IPS-18a (cell line): Measurements from ENCODE around the gene CFAP119.

Source experiments
- H3K27ac ChIP-seq: one replicate; pipeline ENCODE4 v1.5.1; 2013; ENCODE audit warnings: low read length
- H3K27me3 ChIP-seq: one replicate; pipeline ENCODE4 v1.6.1; 2013; ENCODE audit warnings: mild to moderate bottlenecking, low read length; ENCODE audit not compliant: control insufficient read depth, insufficient read depth
- H3K36me3 ChIP-seq: one replicate; pipeline ENCODE4 v1.6.1; 2013; ENCODE audit warnings: low read depth, low read length; ENCODE audit not compliant: control insufficient read depth
- H3K4me1 ChIP-seq: one replicate; pipeline ENCODE4 v1.6.1; 2013; ENCODE audit warnings: low read depth, low read length; ENCODE audit not compliant: control insufficient read depth
- H3K4me3 ChIP-seq: one replicate; pipeline ENCODE4 v1.5.1; 2013; ENCODE audit warnings: low read length
- H3K9ac ChIP-seq: one replicate; pipeline ENCODE4 v1.6.1; 2013; ENCODE audit warnings: mild to moderate bottlenecking, low read length, moderate library complexity
- H3K9me3 ChIP-seq: one replicate; pipeline ENCODE4 v1.6.1; 2013; ENCODE audit warnings: low read depth, low read length; ENCODE audit not compliant: control insufficient read depth

The CFAP119 gene

DNA sequence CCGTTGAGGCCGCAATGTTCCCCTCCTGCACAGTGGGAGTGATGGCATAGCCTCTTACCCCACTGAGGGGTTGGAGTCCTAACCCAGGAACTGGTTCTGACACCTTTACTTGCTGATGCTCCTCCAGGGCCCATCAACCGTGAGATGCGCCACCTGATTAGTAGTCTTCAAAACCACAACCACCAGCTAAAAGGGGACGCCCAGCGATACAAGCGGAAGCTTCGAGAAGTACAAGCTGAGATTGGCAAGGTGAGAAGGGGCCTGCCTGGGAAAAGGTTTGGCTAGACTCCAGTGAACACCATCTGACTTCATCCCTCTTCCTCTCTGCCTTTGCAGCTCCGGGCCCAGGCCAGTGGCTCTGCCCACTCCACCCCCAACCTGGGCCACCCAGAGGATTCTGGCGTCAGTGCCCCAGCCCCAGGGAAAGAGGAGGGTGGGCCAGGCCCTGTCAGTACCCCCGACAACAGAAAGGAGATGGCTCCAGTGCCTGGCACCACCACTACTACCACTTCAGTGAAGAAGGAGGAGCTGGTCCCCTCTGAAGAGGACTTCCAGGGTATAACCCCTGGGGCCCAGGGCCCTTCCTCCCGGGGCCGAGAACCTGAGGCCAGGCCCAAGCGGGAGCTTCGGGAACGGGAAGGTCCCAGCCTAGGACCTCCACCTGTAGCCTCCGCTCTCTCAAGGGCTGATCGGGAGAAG lies 6.1 kb upstream of the CFAP119 start:
- H3K27ac ChIP-seq = no peak overlapping the region
- no peak overlapping the region for H3K4me3 ChIP-seq
- H3K9me3 ChIP-seq = no peaks in the 10 kb centered on the region
- H3K36me3 ChIP-seq = peaks cover 91% of the 10 kb centered on the region
- no peak overlapping the region for H3K9ac ChIP-seq
- H3K4me1 ChIP-seq = no peaks in the 10 kb centered on the region
- H3K27me3 ChIP-seq = no peaks in the 10 kb centered on the region

DNA sequence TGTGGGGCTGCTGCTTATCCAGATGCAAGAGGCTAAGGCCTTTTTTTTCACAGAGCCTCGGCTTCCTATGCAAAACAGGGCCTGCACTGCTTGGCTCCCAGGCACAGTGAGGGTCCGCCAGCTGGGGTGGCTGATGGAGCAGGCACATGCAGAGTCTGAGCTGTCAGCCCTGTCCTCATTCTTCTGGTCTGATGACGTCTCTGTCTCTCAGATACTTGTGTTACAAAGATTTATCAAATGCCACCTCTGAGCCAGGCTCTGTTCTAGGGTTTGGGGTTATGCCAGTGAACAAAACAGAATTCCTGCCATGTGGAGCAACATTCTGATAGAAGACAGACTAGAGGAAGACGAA lies 5.0 kb upstream of the CFAP119 start:
- H3K9me3 ChIP-seq = no peaks in the 10 kb centered on the region
- peaks cover 82% of the 10 kb centered on the region for H3K36me3 ChIP-seq
- no peak overlapping the region for H3K27ac ChIP-seq
- H3K4me1 ChIP-seq = no peaks in the 10 kb centered on the region
- H3K4me3 ChIP-seq = no peak overlapping the region
- no peaks in the 10 kb centered on the region for H3K27me3 ChIP-seq
- no peak overlapping the region for H3K9ac ChIP-seq

- no peaks in the 10 kb centered on the region for H3K9me3 ChIP-seq
- H3K36me3 ChIP-seq = peaks cover 78% of the 10 kb centered on the region
- H3K27ac ChIP-seq = no peak overlapping the region
- no peaks in the 10 kb centered on the region for H3K27me3 ChIP-seq
- H3K4me1 ChIP-seq = no peaks in the 10 kb centered on the region
- no peak overlapping the region for H3K9ac ChIP-seq
- no peak overlapping the region for H3K4me3 ChIP-seq
These were observed 4.5 kb upstream of the CFAP119 start for GRCh38 chr16:30766206-30766932.

DNA sequence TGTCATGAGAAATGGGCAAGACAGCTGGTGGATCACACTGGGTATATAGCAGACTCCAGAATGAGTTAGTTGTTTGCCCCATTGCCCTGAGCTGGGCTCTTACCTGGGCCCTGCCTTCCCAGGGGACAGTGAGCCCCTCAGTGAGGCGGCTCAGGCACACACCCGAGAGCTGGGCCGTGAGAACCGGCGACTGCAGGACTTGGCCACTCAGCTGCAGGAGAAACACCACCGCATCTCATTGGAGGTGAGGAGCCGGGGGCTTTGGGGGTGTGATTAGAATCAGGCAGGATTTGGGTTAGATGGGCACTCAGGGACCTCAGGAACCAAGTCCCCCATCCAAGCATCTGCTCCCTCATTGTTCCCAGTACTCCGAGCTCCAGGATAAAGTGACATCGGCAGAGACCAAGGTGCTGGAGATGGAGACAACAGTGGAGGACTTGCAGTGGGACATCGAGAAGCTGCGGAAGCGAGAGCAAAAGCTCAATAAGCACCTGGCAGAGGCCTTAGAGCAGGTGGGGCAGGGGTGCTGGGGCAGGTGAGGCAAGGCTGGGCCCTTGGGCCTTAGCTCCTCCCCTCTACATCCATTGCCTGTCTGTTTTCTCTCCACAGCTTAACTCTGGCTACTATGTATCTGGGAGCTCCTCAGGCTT lies 3.1 kb upstream of the CFAP119 start:
- Histone ChIP-seq H3K9me3 (no peaks in the 10 kb centered on the region), H3K27ac (no peak overlapping the region), H3K36me3 (peaks cover 67% of the 10 kb centered on the region), H3K4me1 (no peaks in the 10 kb centered on the region), H3K9ac (no peak overlapping the region), H3K27me3 (no peaks in the 10 kb centered on the region), H3K4me3 (no peak overlapping the region)

DNA sequence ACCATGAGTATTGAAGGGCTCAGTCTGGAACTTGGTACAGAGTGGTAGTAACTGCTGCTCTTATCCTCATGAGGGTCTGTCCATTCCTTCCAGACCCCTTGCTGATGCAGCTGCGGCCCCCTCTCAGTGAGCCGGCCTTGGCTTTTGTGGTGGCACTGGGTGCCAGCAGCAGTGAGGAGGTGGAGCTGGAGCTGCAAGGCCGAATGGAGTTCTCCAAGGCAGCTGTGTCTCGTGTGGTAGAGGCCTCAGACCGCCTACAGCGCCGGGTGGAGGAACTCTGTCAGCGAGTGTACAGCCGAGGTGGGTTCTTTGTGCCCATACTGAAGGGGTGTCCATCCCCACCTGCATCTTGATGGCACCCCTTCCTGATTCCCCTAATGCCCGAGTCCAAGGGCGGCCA lies 2.2 kb upstream of the CFAP119 start:
- H3K27ac ChIP-seq = no peak overlapping the region
- no peak overlapping the region for H3K9ac ChIP-seq
- H3K36me3 ChIP-seq = peaks cover 60% of the 10 kb centered on the region
- H3K4me3 ChIP-seq = no peak overlapping the region
- no peaks in the 10 kb centered on the region for H3K27me3 ChIP-seq
- H3K9me3 ChIP-seq = no peaks in the 10 kb centered on the region
- no peaks in the 10 kb centered on the region for H3K4me1 ChIP-seq

DNA sequence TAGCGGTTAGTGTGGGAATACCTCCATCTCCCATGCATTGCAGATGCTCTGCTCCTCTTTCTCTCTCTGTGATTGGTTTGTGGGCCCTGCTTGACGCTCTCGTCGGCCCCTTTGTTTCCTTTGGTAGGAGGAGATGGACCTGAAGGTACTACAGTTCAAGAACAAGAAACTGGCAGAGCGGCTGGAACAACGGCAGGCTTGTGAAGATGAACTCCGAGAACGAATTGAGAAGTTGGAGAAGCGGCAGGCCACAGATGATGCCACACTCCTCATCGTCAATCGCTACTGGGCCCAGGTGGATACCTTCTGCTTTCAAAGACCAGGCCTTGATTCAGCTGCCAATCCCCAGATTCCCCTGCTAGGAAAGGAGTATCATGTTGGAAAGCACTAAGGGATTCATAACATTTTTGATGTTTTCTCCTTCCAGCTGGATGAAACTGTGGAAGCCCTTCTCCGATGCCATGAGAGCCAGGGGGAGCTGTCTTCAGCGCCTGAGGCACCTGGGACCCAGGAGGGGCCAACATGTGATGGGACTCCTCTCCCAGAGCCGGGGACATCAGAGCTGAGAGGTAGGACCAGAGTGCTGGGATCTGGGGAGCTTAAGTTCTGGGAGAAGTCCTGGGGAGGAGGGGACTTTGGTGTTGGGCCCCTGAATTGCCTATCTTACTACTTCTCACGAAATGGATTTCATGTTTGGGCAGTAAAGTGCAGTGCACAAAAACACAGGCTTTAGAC lies 1.3 kb upstream of the CFAP119 start:
- Histone ChIP-seq H3K36me3 (peaks cover 51% of the 10 kb centered on the region), H3K4me1 (no peaks in the 10 kb centered on the region), H3K9ac (peak overlapping the region; percentile 72), H3K27ac (no peak overlapping the region), H3K9me3 (no peaks in the 10 kb centered on the region), H3K4me3 (peak overlapping the region; percentile 88), H3K27me3 (no peaks in the 10 kb centered on the region)

GRCh38 chr16:30761427-30761927 lies 385 bp downstream of the CFAP119 start:
- Histone ChIP-seq H3K36me3 (peaks cover 34% of the 10 kb centered on the region), H3K27ac (no peak overlapping the region), H3K4me3 (peak overlapping the region; percentile 88), H3K4me1 (no peaks in the 10 kb centered on the region), H3K9me3 (no peaks in the 10 kb centered on the region), H3K9ac (peak overlapping the region; percentile 58), H3K27me3 (no peaks in the 10 kb centered on the region)

- Histone ChIP-seq H3K27ac (no peak overlapping the region), H3K4me1 (no peaks in the 10 kb centered on the region), H3K4me3 (peak overlapping the region; percentile 88), H3K9me3 (no peaks in the 10 kb centered on the region), H3K27me3 (no peaks in the 10 kb centered on the region), H3K36me3 (peaks cover 33% of the 10 kb centered on the region), H3K9ac (peak overlapping the region; percentile 58)
These were observed 1.1 kb downstream of the CFAP119 start for GRCh38 chr16:30760577-30761426.

GRCh38 chr16:30760001-30760559 lies 1.8 kb downstream of the CFAP119 start:
- Histone ChIP-seq H3K4me3 (no peak overlapping the region), H3K9me3 (no peaks in the 10 kb centered on the region), H3K27ac (no peak overlapping the region), H3K9ac (no peak overlapping the region), H3K36me3 (peaks cover 27% of the 10 kb centered on the region), H3K27me3 (no peaks in the 10 kb centered on the region), H3K4me1 (no peaks in the 10 kb centered on the region)

DNA sequence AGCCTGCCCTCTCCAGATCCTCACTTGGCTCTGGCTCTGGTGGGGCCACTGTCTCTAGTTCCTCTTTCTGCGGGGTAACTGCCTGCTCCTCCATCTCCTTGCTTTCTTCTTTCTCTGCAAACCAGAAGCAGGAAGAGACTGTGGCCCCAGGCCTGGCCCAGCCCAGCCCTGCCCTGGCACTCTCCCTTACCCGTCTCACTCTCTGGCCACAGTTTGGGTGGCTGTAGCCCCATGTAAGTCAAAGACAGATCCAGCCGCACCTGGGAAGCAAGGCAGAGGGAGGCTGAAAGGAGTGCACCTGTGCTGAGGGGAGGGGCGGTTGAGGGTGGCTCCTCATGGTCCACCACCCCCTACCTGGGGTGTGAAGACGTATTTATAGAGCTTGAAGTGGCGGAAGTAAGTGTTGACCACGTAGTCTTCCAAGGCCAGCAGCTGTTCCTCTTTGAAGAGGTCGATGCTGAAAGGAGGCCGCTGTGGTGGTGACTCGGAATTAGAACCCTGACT lies 2.8 kb downstream of the CFAP119 start:
- Histone ChIP-seq H3K36me3 (peaks cover 26% of the 10 kb centered on the region), H3K4me3 (no peak overlapping the region), H3K27ac (no peak overlapping the region), H3K27me3 (no peaks in the 10 kb centered on the region), H3K9ac (no peak overlapping the region), H3K9me3 (no peaks in the 10 kb centered on the region), H3K4me1 (no peaks in the 10 kb centered on the region)
